ENCODE data around the gene TSNAX.

TSNAX gene

GRCh38 chr1:231519166-231519565 lies 9.3 kb upstream of the TSNAX start:
- DNase-seq: no peak

- DNase-seq: no peak
Observed at GRCh38 chr1:231522038-231522437, 6.4 kb upstream of the TSNAX start.

GRCh38 chr1:231522931-231523642 lies 5.4 kb upstream of the TSNAX start:
- no peak for DNase-seq

- DNase-seq: no peak
Observed at GRCh38 chr1:231523816-231524215, 4.7 kb upstream of the TSNAX start.

- no peak for DNase-seq
Observed at GRCh38 chr1:231526536-231526935, 1.9 kb upstream of the TSNAX start.

GRCh38 chr1:231527586-231528171 lies 790 bp upstream of the TSNAX start:
- DNase-seq: no peak

- no peak for DNase-seq
Observed at GRCh38 chr1:231533240-231533639, 4.8 kb downstream of the TSNAX start.

GRCh38 chr1:231534703-231535159 lies 6.3 kb downstream of the TSNAX start:
- no peak for DNase-seq

GRCh38 chr1:231536099-231536498 lies 7.6 kb downstream of the TSNAX start:
- DNase-seq: no peak

- DNase-seq: no peak
Observed at GRCh38 chr1:231540847-231541246, 12.4 kb downstream of the TSNAX start.

GRCh38 chr1:231541842-231542241 lies 13.4 kb downstream of the TSNAX start:
- DNase-seq: no peak

- DNase-seq: no peak
Observed at GRCh38 chr1:231544943-231545592, 16.6 kb downstream of the TSNAX start.

GRCh38 chr1:231546693-231547092 lies 18.2 kb downstream of the TSNAX start:
- DNase-seq: no peak

- no peak for DNase-seq
Observed at GRCh38 chr1:231549733-231550447, 21.4 kb downstream of the TSNAX start.

- peak; percentile 24 for DNase-seq
Observed at GRCh38 chr1:231550448-231550781, 21.9 kb downstream of the TSNAX start.

GRCh38 chr1:231553320-231553719 lies 24.9 kb downstream of the TSNAX start:
- DNase-seq: no peak

GRCh38 chr1:231554969-231555368 lies 26.5 kb downstream of the TSNAX start:
- no peak for DNase-seq

- no peak for DNase-seq
Observed at GRCh38 chr1:231557411-231557810, 28.9 kb downstream of the TSNAX start.

GRCh38 chr1:231557898-231558707 lies 29.6 kb downstream of the TSNAX start:
- DNase-seq: no peak

- DNase-seq: no peak
Observed at GRCh38 chr1:231558708-231559185, 30.3 kb downstream of the TSNAX start.

GRCh38 chr1:231561647-231562383 lies 33.3 kb downstream of the TSNAX start:
- no peak for DNase-seq

GRCh38 chr1:231563247-231563646 lies 34.8 kb downstream of the TSNAX start:
- DNase-seq: no peak

Data from CD4-positive, alpha-beta T cell treated with Interleukin-17A for 4 hours (primary cell).